IPS DF 4.7 (cell line): ENCODE data around the gene FAM133A.

Source experiments
- DNase-seq: peaks from one replicate; pipeline ENCODE4 v3.0.0-alpha.2; 2013; ENCODE audit warnings: low spot score; ENCODE audit errors: extremely low read depth

The FAM133A gene

GRCh38 chrX:93673869-93674271 lies at the start of gene FAM133A:
Gene FAM133A (plus strand): TSS chrX:93674206. CDS start chrX:93709420, 35,214 bp downstream.
- DNase-seq, result no peak

- peak; percentile 7 for DNase-seq
Observed at GRCh38 chrX:93637591-93637990, 36.4 kb upstream of the FAM133A start.

GRCh38 chrX:93649381-93649780 lies 24.6 kb upstream of the FAM133A start:
- no peak for DNase-seq

GRCh38 chrX:93660575-93660974 lies 13.4 kb upstream of the FAM133A start:
- no peak for DNase-seq

- peak; percentile 51 for DNase-seq
Observed at GRCh38 chrX:93673056-93673868, 744 bp upstream of the FAM133A start, which contains the start of gene NAP1L3. Gene NAP1L3 (minus strand): TSS chrX:93673578. CDS start chrX:93673304, 274 bp downstream.

GRCh38 chrX:93695981-93696380 lies 22.0 kb downstream of the FAM133A start:
- no peak for DNase-seq

GRCh38 chrX:93703701-93704100 lies 29.7 kb downstream of the FAM133A start:
- no peak for DNase-seq

- no peak for DNase-seq
Observed at GRCh38 chrX:93711076-93711475, 37.1 kb downstream of the FAM133A start.

- DNase-seq, result no peak
Observed at GRCh38 chrX:93741811-93742210, 67.8 kb downstream of the FAM133A start.

GRCh38 chrX:93760163-93760562 lies 86.2 kb downstream of the FAM133A start:
- no peak for DNase-seq
